Posterior cingulate gyrus (tissue), 11 donors: ENCODE data around the gene SEH1L.
"Not testable (repeated sequence)": the region's sequence is repeated elsewhere in the genome, so short reads cannot be mapped to it uniquely, and the experiment has no call there.

Experiments
- DNase-seq, 10 donors: peaks; one replicate each; pipeline versions ENCODE4 v3.0.0 to v3.0.0-alpha.2; 2020 to 2021; ENCODE audit warnings: mixed read lengths in 3 of 10
- intact Hi-C: fragments of 100-400 bp; cut with DNase I; formaldehyde crosslinking; loops from one replicate; pipeline ENCODE4 v1.15.1; 2023

SEH1L gene

GRCh38 chr18:12939162-12939561 is 8.6 kb upstream of the SEH1L start:
- intact Hi-C loops = no loop called here
- DNase-seq = no peak

GRCh38 chr18:12943215-12943614 is 4.6 kb upstream of the SEH1L start:
- intact Hi-C loops = no loop called here
- DNase-seq = no peak

DNA sequence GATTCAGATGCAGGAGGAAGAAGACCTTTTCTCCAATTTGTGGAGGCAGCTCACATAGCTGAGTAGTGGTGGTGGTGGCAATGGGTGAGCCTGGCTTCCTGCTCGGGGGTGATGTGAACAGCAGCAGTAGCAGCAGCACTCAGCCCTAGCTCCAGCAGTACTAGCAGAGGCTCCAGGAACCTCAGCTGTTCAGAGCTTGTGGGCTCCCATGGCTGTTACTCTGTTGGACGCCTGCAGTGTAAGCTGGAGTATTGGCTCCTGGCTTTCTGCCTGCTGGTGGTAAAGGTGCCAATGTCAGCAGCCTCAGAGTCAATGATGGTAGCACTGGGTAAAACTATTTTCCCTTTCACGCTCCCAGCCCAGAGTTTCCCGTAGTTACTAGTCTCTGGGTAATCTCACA is 3.1 kb upstream of the SEH1L start:
- peak in 2 of 10 donors; percentile 21 to 52 for DNase-seq
- intact Hi-C loops = no loop called here

DNA sequence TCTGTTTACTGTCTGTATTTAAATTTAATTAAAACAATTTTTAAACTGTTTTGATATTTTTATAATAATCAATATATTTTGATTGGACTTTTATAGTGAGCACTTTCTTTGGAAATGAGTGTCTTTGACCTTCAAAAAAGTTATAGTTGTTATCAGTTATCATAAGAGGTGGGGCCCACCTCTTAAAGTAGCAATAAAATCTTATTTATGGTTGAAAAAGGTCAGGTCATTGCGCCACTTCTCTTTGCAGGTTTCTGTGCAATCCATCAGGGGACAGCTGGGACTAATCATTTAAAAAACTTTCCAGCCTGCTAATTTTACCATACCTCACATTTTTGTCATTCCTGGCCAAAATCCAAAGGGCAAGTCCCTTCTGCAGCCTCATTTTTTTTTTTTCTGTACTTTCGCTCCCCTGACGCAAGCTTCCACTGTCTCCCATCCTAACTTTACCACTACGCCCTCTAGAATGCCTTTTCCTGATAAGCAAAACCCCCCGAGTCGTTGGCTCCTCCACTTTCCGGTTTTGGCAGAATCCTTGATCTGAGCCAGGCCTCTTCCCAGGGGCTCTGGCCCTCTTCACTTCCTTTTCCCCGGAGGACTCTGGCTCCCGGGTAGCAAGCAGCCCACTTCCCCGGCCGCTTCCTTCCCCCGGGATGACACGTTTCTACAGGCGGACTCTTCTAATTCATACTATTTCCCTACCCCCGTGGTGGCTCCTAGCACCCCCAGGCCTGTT is 1.1 kb upstream of the SEH1L start:
- DNase-seq = peak in 6 of 10 donors; percentile 10 to 31 (median 17)
- intact Hi-C loops = no loop called here

- intact Hi-C loops = loop anchor here (1.0 to 2.0 kb wide), 2 partner anchors 43 to 65 kb away; partner anchors contain the start of gene CEP192
- peak; percentile 78 to 98 (median 86) for DNase-seq
These were observed 416 bp downstream of the SEH1L start for GRCh38 chr18:12948050-12948804.

GRCh38 chr18:12958478-12958877 is 10.7 kb downstream of the SEH1L start:
- no peak for DNase-seq
- intact Hi-C loops = no loop called here

GRCh38 chr18:12960395-12960794 is 12.6 kb downstream of the SEH1L start:
- intact Hi-C loops = no loop called here
- DNase-seq = no peak

GRCh38 chr18:12960853-12961397 is 13.1 kb downstream of the SEH1L start:
- no peak for DNase-seq
- intact Hi-C loops = no loop called here

DNA sequence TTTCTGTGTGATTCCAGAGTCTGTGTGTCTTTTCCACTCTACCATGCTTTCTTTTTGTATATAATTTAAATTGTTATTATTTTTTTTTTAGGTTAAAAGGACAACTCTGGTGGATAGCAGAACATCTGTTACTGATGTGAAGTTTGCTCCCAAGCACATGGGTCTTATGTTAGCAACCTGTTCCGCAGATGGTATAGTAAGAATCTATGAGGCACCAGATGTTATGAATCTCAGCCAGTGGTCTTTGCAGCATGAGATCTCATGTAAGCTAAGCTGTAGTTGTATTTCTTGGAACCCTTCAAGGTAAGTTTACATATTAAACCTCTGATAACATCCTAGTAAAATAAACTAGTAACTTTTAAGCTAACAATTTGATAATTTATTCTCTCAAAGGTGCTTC is 15.3 kb downstream of the SEH1L start:
- DNase-seq = no peak
- intact Hi-C loops = no loop called here

- intact Hi-C loops = no loop called here
- no peak for DNase-seq
These were observed 20.3 kb downstream of the SEH1L start for GRCh38 chr18:12968115-12968514.

GRCh38 chr18:12968619-12969018 is 20.8 kb downstream of the SEH1L start:
- DNase-seq = no peak
- intact Hi-C loops = no loop called here

DNA sequence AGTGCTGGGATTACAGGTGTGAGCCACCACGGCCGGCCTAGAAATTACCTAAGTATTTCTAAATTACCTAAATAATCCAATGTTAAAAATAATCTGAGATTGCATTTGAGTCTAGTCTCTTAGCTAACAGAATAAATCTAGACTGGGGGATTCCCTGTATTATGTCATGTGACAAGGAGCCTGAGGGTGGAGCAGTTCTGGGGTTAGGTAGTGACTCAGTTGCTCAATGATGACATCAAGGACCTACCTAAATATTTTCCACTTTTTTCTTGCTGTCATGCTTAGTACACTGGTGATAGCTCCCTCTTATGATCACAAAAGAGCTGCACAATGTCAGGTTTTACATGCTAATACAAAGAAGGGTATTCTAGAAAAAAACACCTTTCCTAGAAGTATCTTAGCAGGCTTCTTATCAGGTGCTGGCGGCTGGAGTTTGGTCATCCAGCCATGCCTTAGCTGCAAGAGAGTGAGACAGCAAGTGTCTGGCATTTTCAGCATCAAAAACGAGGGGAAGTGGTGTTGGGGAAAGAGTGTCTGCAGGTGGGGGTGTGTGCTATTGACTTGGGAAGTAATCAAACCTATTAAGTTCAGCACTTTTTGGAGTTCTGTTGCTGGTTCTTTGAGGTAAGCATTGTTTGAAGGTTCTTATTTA is 25.9 kb downstream of the SEH1L start:
- no peak for DNase-seq
- intact Hi-C loops = no loop called here

GRCh38 chr18:12975488-12975887 is 27.7 kb downstream of the SEH1L start:
- no peak for DNase-seq
- intact Hi-C loops = no loop called here

DNA sequence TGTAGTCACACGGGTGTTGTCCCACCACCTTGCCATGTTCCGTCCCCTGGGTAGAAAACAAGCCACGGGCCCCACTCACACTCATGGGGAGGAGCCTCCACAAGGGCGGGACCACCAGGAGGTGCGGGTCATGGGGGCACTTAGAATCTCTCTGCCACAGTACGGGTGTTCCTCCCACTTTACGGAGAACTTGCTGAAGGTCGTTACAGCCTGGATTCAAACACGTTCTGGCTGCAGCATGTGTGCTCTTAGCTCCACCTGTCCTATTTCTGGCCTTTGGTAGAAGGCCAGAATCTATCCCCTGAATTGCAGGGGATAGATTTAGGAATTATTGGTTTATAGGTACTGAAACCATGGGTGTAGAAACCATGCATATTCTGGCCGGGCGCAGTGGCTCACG is 28.5 kb downstream of the SEH1L start:
- no peak for DNase-seq
- intact Hi-C loops = no loop called here

DNA sequence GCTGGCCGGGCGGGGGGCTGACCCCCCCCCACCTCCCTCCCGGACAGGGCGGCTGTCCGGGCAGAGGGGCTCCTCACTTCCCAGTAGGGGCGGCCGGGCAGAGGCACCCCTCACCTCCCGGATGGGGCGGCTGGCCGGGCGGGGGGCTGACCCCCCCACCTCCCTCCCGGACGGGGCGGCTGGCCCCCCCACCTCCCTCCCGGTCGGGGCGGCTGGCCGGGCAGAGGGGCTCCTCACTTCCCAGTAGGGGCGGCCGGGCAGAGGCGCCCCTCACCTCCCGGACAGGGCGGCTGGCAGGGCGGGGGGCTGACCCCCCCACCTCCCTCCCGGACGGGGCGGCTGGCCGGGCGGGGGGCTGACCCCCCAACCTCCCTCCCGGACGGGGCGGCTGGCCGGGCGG is 32.3 kb downstream of the SEH1L start:
- intact Hi-C loops = not testable (repeated sequence)

GRCh38 chr18:12989397-12990122 is 41.7 kb downstream of the SEH1L start:
- intact Hi-C loops = no loop called here
- no peak for DNase-seq

More for the DNA sequence above, 32.3 kb downstream of the SEH1L start:
- DNase-seq = not testable (repeated sequence)

GRCh38 chr18:12990123-12990475 is 42.3 kb downstream of the SEH1L start:
- intact Hi-C loops = no loop called here
- peak in 1 of 10 donors; percentile 22 for DNase-seq

DNA sequence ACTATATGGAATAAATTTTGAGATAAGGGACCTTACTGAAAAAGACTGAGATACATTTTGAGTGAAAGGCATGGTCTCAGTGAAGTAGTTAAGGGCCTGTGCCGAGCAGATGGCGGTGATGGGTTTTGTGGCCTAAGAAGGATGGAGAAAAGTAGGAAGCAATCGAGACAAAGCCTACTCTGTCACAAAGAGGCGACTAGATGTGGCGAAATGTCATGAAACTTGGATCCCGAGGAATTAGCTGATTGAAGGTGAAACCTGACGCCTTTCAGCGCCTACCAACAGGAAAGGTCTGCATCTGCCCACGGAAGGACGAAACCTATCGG is 42.8 kb downstream of the SEH1L start:
- intact Hi-C loops = no loop called here
- no peak for DNase-seq

DNA sequence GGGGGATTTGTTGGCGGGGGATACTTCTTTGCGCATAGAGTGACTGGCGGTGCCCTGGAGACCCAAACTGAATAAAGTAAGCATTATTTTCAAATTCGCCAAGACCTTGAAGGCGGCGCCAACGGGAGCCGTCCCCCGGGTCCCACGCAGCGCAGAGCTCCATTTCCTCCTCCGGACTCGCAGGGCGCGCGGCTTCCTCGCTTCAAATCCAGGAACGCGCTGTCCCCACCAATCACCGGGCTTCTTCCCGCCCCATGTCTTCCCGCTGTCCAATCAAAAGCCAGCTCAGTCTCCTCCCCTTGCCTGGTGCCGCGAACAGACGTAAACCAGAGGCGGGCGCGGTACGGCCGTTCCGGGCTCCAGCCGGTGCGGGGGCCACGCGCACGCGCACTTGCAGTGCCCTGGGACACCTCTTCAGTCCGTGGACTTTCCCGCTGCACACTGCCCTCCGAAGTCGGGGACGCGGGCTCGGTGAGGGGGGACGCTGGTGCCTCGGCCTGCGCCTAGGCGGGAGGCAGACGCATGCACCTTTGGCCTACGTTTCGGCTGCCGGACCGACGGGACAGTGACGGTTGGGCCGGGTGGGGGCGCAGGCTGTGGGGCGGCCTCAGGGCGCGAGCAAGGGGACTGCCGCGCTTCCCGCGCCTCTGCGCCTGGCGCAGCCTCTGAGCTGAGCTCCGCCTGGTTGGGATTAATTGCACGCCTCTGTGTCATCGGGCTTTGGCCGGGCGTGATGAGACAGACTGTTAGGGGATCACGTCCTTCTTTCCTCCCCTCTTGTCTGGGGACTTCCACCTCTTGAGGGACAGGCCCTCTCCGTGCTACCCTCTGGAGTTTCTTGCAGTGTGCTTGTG is 43.4 kb downstream of the SEH1L start, which contains the start of gene CEP192:
CEP192 (plus strand) TSS at position 396 of the 854 bp plus-strand sequence. CDS start 8,063 bp downstream, outside the sequence.
- DNase-seq = peak; percentile 96 to 100 (median 97)
- intact Hi-C loops = loop anchor here (1.0 kb wide), 1 partner anchor 43 kb away; the partner anchor contains the start of gene SEH1L
